T-helper 2 cell treated with Interferon-gamma antibody and Interleukin-4, amounts not matched to agents 5 μg/mL and 100 μg/mL, for 36 hours (primary cell): ENCODE results near the gene UVSSA.

Experiments
- DNase-seq: peaks from one replicate; pipeline ENCODE4 v3.0.0; 2021; ENCODE audit warnings: low spot score
- H3K27ac Mint-ChIP-seq: one replicate; pipeline ENCODE4 v1.8.0; 2021; ENCODE audit warnings: mild to moderate bottlenecking, mixed read lengths
- H3K27me3 Mint-ChIP-seq: one replicate; pipeline ENCODE4 v1.8.0; 2021; ENCODE audit warnings: low read depth, mixed read lengths
- H3K36me3 Mint-ChIP-seq: one replicate; pipeline ENCODE4 v1.8.0; 2021; ENCODE audit warnings: low read depth, mixed read lengths
- H3K4me1 Mint-ChIP-seq: one replicate; pipeline ENCODE4 v1.8.0; 2021; ENCODE audit warnings: low read depth, mixed read lengths
- H3K4me3 Mint-ChIP-seq: one replicate; pipeline ENCODE4 v1.8.0; 2022; ENCODE audit warnings: mild to moderate bottlenecking, moderate library complexity, mixed read lengths
- H3K9me3 Mint-ChIP-seq: one replicate; pipeline ENCODE4 v1.8.0; 2021; ENCODE audit warnings: mixed read lengths

The UVSSA gene

GRCh38 chr4:1399508-1400190 lies 52.6 kb downstream of the UVSSA start:
- Mint-ChIP-seq H3K9me3 (peaks cover 14% of the 10 kb centered on the region), H3K36me3 (peaks cover 8% of the 10 kb centered on the region), H3K27ac (no peak overlapping the region), H3K4me1 (no peaks in the 10 kb centered on the region), H3K4me3 (no peak overlapping the region), H3K27me3 (peaks cover 19% of the 10 kb centered on the region)
- DNase-seq, result no peak

- Mint-ChIP-seq H3K4me3 (no peak overlapping the region), H3K4me1 (no peaks in the 10 kb centered on the region), H3K27me3 (peaks cover 24% of the 10 kb centered on the region), H3K27ac (no peak overlapping the region), H3K9me3 (peaks cover 14% of the 10 kb centered on the region), H3K36me3 (peaks cover 9% of the 10 kb centered on the region)
- no peak for DNase-seq
Measured at GRCh38 chr4:1400191-1400805, 53.3 kb downstream of the UVSSA start.

GRCh38 chr4:1400831-1401408 lies 53.9 kb downstream of the UVSSA start:
- Mint-ChIP-seq H3K4me3 (no peak overlapping the region), H3K27me3 (peaks cover 25% of the 10 kb centered on the region), H3K4me1 (no peaks in the 10 kb centered on the region), H3K27ac (no peak overlapping the region), H3K36me3 (peaks cover 8% of the 10 kb centered on the region), H3K9me3 (peaks cover 10% of the 10 kb centered on the region)
- no peak for DNase-seq

GRCh38 chr4:1401409-1402020 lies 54.5 kb downstream of the UVSSA start:
- Mint-ChIP-seq H3K27me3 (peaks cover 25% of the 10 kb centered on the region), H3K27ac (no peak overlapping the region), H3K4me3 (no peak overlapping the region), H3K36me3 (peaks cover 8% of the 10 kb centered on the region), H3K9me3 (peaks cover 6% of the 10 kb centered on the region), H3K4me1 (no peaks in the 10 kb centered on the region)
- DNase-seq, result no peak

GRCh38 chr4:1402021-1402515 lies 55.1 kb downstream of the UVSSA start:
- no peak overlapping the region for H3K27ac Mint-ChIP-seq
- no peak overlapping the region for H3K4me3 Mint-ChIP-seq
- peaks cover 26% of the 10 kb centered on the region for H3K27me3 Mint-ChIP-seq
- no peak for DNase-seq
- no peaks in the 10 kb centered on the region for H3K4me1 Mint-ChIP-seq
- H3K9me3 Mint-ChIP-seq, result peaks cover 3% of the 10 kb centered on the region
- peaks cover 5% of the 10 kb centered on the region for H3K36me3 Mint-ChIP-seq

GRCh38 chr4:1402516-1403091 lies 55.6 kb downstream of the UVSSA start:
- Mint-ChIP-seq H3K27ac (no peak overlapping the region), H3K27me3 (peaks cover 31% of the 10 kb centered on the region), H3K4me1 (no peaks in the 10 kb centered on the region), H3K36me3 (peaks cover 5% of the 10 kb centered on the region), H3K4me3 (no peak overlapping the region), H3K9me3 (peaks cover 3% of the 10 kb centered on the region)
- no peak for DNase-seq

- H3K4me1 Mint-ChIP-seq, result no peaks in the 10 kb centered on the region
- no peak for DNase-seq
- H3K27ac Mint-ChIP-seq, result no peak overlapping the region
- no peak overlapping the region for H3K4me3 Mint-ChIP-seq
- H3K27me3 Mint-ChIP-seq, result peaks cover 33% of the 10 kb centered on the region
- H3K36me3 Mint-ChIP-seq, result peaks cover 5% of the 10 kb centered on the region
- peaks cover 3% of the 10 kb centered on the region for H3K9me3 Mint-ChIP-seq
Measured at GRCh38 chr4:1403177-1403583, 56.2 kb downstream of the UVSSA start.

GRCh38 chr4:1403591-1404572 lies 56.9 kb downstream of the UVSSA start:
- no peak overlapping the region for H3K27ac Mint-ChIP-seq

GRCh38 chr4:1404573-1405253 lies 57.7 kb downstream of the UVSSA start:
- Mint-ChIP-seq H3K27ac (peak overlapping the region; percentile 78), H3K27me3 (peaks cover 45% of the 10 kb centered on the region), H3K36me3 (peaks cover 2% of the 10 kb centered on the region), H3K4me3 (no peak overlapping the region), H3K4me1 (no peaks in the 10 kb centered on the region), H3K9me3 (no peaks in the 10 kb centered on the region)
- DNase-seq, result no peak

More at GRCh38 chr4:1403591-1404572, 56.9 kb downstream of the UVSSA start:
- Mint-ChIP-seq H3K9me3 (no peaks in the 10 kb centered on the region), H3K4me3 (no peak overlapping the region), H3K36me3 (peaks cover 2% of the 10 kb centered on the region), H3K27me3 (peaks cover 40% of the 10 kb centered on the region), H3K4me1 (no peaks in the 10 kb centered on the region)
- no peak for DNase-seq

- Mint-ChIP-seq H3K4me3 (peak overlapping the region; percentile 29), H3K4me1 (no peaks in the 10 kb centered on the region), H3K9me3 (no peaks in the 10 kb centered on the region), H3K36me3 (peaks cover 2% of the 10 kb centered on the region), H3K27ac (peak overlapping the region; percentile 78), H3K27me3 (peaks cover 45% of the 10 kb centered on the region)
- DNase-seq, result no peak
Measured at GRCh38 chr4:1405254-1405635, 58.2 kb downstream of the UVSSA start.

- DNase-seq, result no peak
- peaks cover 45% of the 10 kb centered on the region for H3K27me3 Mint-ChIP-seq
- H3K9me3 Mint-ChIP-seq, result no peaks in the 10 kb centered on the region
- H3K27ac Mint-ChIP-seq, result no peak overlapping the region
- no peak overlapping the region for H3K4me3 Mint-ChIP-seq
- H3K4me1 Mint-ChIP-seq, result no peaks in the 10 kb centered on the region
- peaks cover 2% of the 10 kb centered on the region for H3K36me3 Mint-ChIP-seq
Measured at GRCh38 chr4:1405636-1406393, 58.8 kb downstream of the UVSSA start.

GRCh38 chr4:1406394-1406980 lies 59.5 kb downstream of the UVSSA start, which contains the start of gene NKX1-1:
NKX1-1 (minus strand) TSS chr4:1406442; CDS start chr4:1406442, 0 bp downstream.
- Mint-ChIP-seq H3K4me3 (peak within 1 kb of the TSS; percentile 29), H3K9me3 (no peaks in the 10 kb centered on the region), H3K4me1 (no peaks in the 10 kb centered on the region), H3K27me3 (peaks cover 45% of the 10 kb centered on the region), H3K36me3 (peaks cover 2% of the 10 kb centered on the region), H3K27ac (peak within 1 kb of the TSS; percentile 78)
- DNase-seq, result no peak
